HG02678 (cell line): ENCODE data around the gene EHD1.

Experiments used
- ATAC-seq: cut with Tn5 transposase; IDR thresholded peaks from one replicate; pipeline ENCODE4 v1.9.1; 2021; ENCODE audit warnings: mild to moderate bottlenecking, moderate library complexity; ENCODE audit not compliant: unreplicated experiment

The EHD1 gene

DNA sequence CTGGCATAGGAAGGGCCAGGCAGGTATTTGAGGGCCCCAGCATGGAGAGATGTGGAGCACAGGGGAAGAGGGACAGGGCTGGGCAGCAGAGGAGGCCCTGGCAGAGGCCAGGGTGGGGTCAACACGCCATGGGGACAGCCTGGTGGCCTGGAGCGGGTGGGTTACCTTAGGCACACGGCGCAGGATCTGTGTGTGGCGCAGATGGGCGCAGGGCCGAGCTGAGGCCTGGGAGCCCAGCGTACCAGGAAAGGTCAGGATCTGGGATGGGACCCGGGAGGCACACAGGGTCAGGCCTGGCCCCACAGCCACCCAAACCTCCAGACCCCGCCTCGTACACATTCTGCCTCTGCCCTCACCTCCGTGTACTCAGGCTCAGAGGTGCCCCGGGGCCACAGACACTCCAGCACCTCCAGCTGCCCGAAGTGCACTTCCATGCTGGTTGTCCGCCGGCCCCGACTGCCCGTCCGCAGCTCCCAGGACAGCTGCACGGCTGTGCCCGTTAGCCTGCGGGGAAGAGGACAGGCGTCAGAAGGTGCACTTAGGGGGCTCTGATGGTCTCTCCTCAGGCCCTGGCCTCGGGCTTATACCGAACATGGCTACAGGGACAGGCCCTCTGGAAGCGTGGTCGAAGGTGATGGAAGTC, 32.2 kb upstream of the EHD1 start:
- no peak for ATAC-seq

DNA sequence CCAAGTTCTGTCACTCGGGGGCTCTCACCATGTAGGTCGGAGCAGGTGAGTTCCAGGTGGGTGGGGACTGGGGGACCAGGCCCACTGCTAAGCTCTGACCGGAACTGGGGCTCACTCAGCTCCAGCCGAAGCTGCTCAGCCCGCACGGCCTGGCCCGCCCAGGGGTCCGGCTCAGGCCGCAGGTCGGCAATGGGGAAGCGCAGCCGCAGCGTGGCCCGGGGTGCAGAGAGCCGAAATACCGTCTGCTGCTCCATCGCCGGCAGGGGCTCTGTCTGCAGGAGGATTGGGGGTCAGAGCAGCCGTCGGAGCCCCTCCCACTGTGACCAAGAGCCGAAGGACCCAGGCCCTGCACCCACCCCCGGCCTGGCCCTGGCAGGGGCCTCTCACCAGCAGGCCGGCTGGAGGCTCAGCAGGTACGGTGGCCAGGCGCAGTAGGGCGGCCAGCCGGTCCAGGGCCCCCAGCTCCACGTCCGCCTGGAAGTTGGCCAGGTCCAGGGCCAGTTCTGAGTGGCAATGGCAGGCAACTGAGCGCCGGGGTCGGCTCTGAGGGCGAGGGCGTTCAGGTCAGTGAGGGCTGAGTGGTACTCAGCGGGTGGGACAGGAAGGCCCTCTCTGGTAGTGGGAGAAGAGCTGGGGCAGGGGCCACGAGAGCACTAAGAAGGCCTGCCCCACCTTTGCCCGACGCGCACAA, 31.4 kb upstream of the EHD1 start:
- no peak for ATAC-seq

DNA sequence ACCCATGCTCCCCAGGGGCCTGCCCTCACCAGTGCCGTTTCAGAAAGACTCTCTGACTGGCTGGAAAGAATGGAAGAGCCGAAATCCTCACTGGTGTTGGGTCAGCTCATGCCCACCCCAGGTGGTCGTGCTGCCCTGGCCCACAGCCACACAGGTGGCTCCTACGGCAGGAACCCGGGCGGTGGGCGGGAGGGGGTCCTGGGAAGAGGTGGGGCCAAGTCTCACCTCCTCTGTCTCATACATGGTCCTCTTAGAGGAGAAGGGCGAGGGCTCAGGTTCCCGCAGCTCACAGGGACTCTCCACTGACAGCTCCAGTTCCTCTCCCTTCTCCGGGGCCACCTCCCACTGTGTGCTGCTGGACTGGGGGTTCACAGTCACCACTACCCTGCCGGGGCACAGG, 30.3 kb upstream of the EHD1 start:
- no peak for ATAC-seq

- no peak for ATAC-seq
Observed at GRCh38 chr11:64906314-64906635, 27.9 kb upstream of the EHD1 start.

DNA sequence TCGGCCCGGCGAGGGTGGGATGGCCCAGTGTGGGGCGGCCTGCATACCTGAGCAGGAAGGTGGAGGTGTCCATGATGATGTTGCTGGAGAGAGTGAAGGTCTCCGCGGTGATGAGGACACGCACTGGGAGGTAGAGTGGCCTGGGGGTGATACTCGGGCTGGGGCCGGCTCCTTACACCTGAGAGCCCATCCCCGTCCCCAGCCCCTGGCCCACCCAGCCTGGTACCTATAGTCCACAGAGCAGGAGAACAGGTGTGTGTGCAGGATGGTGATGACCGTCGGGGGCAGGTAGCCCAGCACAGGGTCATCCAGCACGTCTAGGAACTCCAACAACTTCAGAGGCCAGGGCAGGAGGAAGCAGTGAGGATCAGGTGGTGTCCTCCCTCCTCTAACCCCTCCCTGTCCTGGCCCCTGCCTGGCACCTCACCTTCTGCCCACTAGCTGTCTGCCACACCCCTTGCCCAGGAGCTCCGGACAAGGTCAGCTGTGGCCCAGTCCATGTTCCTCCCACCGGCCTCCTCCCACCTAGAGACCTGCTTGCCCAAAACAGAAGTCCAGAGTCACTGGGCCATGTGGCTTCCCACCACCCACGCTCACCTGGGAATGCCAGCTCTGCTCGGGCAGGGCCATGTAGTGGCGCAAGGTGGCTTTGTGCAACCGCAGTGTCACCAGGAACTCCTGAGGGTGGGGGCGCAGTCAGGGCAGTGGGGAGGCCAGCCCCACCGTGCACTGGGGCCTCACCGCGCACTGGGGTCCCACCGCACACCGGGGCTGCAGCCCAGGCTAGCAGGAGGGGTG, 27.3 kb upstream of the EHD1 start:
- no peak for ATAC-seq

DNA sequence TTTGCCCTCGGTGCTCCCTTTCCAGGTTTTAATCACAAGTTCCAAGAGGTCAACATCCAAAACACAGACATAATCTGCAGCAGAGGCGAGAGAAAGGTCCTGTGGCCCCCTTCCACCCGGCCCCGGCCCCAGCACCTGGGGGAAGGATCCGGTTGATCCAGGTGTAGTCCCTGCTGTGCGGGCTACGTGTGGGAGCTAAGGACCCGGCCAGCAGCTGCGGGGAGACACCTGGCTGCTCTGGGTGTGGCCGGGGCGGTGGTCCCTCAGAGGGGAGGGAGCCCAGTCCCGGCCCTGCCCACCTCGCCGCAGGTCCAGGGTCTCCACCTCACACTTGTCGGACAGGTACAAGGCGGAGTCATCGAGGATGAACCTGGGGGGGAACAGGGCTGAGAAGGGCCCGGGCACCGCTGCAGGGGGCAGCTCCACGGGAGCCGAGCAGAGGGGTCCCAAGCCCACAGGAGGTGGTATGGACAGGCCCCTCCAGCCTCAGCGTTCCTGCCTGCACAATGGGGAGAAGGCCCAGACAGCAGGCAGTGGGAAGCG, 24.9 kb upstream of the EHD1 start:
- no peak for ATAC-seq

GRCh38 chr11:64902102-64902900, 23.9 kb upstream of the EHD1 start:
- no peak for ATAC-seq

DNA sequence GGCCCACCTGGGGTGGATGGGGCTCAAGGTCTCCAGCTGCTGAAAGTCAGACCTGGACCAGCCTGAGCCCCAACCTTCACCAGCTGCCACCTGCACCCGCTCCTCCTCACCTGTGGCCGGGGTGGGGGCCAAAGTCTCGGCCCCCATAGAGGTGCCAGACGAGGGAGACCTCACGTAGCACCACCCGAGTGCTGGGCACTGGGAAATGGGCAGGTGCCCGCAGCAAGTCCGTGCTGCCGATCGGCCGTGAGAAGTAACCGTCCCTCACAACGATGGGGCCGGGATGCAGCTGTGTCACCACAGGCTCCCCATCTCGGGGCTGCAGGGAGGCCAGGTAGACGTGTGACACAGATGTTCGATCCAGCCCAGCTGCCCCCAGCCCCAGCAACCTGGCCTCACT, 22.4 kb upstream of the EHD1 start:
- ATAC-seq, result no peak

GRCh38 chr11:64900263-64900678, 21.9 kb upstream of the EHD1 start:
- no peak for ATAC-seq

DNA sequence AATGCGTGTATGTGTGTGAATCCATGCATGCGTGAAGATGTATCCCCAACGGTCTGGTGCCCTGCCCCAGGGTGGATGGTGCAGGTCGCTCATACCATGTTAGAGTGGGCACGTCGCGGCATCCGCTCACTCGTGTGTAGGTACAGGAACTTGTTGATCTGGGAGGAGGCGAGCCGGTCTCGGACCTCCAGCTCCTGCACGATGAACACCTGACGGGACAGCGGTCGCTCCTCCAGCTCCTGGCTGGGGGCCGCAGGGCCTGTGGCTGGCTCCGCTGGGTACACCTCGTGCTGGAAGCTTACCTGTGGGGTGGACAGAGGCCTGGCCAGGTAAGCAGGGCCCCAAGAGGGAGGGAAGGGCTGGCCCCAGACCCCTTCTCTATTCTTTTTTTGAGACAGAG, 20.1 kb upstream of the EHD1 start:
- ATAC-seq, result no peak

DNA sequence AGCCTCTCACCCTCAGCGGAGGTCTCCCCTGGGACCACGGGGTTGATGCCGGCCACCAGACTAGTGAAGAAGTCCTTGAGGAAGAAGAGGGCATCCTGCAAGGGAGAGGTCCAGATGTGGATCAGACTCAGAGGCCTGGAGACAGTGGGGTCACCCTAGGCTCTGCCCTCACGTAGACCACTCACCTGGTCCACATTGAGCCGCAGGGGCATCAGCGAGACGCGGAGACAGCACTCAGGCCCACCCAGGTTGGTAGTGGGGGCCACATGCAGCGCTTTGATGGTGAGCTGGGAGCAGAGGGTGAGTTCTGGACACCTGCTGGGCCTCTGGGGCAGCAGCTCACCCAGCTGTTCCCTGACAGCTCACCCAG, 19.6 kb upstream of the EHD1 start:
- ATAC-seq, result no peak

GRCh38 chr11:64897381-64898075, 19.1 kb upstream of the EHD1 start:
- ATAC-seq, result no peak

DNA sequence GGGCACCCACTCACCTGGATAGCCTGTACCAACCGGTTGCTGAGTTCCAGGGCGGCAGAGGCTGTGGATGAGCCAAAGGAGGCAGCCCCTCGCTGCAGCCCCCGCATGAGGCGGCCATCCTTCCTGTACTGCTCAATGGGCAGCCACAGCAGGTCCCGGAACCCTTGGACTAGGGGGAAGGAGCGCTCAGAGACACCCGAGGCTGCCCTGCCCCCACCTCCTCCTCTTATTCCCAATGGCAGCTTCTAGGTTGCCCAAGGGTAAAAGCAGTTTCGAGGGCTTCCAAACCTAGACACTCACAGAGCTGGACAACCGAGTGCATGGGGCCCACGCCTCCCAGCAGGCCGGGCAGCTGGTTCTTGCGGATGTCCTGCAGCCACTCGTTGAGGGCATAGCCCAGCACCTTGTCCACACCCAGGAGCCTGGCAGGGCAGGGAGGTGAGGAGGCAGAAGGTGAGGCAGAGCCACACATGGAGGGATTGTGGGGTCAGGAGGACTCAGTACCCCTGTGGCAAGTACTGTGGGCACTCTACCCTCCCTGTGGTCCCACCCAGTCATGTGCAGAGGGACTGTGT, 18.1 kb upstream of the EHD1 start:
- no peak for ATAC-seq

DNA sequence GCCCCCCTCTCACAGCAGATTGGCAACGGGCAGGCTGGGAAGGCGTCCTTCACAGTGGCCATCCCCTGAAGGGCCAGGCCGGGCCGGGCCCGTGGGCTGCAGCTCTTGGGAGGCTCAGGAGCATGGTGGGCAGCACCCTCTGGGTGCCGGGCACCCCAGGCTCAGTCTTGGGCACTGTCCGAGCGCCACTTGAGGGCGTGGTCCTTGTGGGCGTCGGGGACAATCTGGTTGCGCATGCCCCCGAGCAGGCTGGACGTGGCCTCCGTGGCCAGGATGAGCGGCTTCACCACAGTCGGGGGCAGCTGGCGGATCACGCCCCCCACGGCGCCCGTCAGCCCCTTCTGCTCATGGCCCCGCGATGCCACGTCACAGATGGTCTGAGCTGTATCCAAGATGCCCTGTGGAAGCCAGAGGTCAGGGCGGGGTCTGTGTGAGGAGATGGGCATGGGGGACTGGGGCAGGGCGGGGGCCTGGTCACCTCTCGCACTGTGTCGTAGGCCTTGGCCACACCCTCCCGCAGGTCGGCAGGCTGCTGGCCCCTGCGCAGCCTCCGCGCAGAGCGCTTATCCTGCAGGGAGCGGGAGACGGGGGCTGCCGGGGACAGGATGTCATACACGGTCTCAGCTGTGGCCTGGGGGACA, 16.5 kb upstream of the EHD1 start:
- ATAC-seq, result no peak

DNA sequence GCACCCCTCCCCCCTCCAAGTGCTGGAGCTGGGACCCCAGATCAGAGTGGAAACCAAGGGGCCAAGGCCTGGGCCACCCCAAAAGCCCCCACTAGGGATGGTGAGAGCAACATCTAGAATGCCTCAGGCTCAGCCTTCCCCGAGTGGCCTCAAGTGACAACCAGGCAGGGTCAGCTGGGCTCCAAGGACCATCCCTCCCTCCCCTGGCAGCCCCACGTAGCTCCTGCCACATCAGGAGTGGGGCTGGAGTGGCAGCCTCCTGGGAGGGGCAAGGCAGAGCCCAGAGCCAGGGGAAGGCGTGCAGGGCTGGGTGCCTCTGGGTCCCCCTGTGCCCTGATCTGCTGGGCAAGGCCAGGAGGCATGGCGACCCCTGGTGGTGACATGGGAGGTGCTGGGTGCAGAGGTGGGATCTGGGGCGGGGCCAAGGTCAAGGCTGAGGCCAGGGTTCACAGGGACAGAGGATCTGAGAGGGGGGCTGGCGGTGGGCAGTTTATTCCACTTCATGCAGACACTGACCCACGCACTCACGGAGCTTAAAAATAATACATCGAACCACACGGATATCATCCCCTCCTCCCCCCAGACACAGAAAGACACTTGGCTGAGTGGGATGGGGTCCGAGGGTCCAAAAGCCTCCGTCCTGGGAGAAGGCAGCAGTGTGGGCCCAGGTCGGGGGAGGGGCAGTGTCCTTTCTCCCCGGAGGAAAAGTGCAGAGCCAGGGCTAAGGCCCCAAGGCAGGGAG, 15.8 kb upstream of the EHD1 start:
- ATAC-seq, result peak; percentile 75

- ATAC-seq, result no peak
Observed at GRCh38 chr11:64893194-64894069, 15.0 kb upstream of the EHD1 start.

- ATAC-seq, result no peak
Observed at GRCh38 chr11:64892838-64893193, 14.4 kb upstream of the EHD1 start.

DNA sequence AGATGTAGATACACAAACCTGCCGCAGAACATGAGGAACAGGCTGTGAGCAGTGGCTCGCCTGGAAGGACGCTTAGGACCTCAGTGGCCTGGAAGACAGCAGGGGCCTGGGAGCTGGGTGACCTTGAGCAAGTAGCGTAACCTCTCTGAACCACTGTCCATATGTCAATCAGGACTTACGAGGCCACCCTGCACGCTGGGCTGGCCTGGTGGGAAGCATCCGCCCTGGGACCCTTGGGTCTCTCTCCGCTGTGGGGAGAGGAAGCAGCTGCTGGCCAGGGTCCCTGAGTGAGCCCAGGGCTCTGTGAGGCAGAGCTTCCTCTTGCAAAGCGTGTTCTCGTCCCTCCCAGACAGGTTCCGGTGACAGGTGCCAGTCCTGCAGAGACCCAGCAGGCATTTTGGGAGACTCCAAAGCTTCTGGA, 14.0 kb upstream of the EHD1 start:
- ATAC-seq, result no peak
